HG02840 (cell line): ENCODE measurements around the gene NBEA.

Experiments
- ATAC-seq: cut with Tn5 transposase; IDR thresholded peaks from one replicate; pipeline ENCODE4 v1.9.1; 2021; ENCODE audit warnings: mild to moderate bottlenecking, moderate library complexity, moderate number of reproducible peaks; ENCODE audit not compliant: unreplicated experiment, low FRiP score

Gene NBEA

GRCh38 chr13:35693134-35693784 lies 751.2 kb downstream of the NBEA start:
- ATAC-seq: no peak

- no peak for ATAC-seq
These were observed 752.0 kb downstream of the NBEA start for GRCh38 chr13:35694031-35694430.

- no peak for ATAC-seq
These were observed 752.7 kb downstream of the NBEA start for GRCh38 chr13:35694549-35695447.

DNA sequence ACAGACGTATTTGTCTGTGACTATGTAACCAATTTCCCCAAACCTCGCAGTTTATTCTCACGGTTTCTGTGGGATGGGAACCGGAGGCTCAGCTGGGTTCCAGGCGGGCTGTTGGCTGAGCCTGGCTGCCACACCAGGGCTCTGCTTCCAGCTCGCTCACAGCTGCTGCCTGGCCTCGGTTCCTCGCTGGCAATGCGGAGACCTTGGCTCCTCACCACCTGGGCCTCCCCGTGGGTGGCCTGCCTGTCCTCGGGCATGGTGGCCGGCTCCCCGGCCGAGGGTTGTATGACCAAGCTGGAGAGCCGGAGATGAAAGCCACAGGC lies 753.3 kb downstream of the NBEA start:
- ATAC-seq: no peak

DNA sequence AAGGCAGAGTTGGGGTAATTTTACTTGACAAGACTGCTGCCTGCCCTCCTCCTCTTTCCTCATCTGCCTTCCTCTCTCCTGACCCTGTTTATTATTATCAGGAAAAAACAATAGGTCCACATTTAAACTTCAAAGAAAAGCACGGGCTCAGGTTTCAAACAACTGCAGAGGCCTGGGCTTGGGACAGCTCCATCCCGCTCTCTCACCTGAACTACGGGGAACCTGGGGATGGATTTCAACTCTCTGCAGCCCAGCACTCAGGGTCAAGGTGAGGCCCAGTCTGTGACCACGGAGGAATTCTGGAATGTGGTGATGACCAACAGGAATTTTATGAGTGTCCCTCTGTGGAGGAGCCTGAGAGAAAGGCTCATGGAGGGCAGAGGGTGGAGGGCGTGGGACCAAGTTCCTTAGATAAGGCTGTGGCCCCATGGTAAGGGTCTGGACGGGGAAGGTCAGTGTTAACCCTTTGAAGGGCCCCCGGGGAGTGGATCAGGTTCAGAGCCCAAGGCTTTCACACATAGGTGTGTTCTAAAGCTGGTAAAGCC lies 755.2 kb downstream of the NBEA start:
- no peak for ATAC-seq

DNA sequence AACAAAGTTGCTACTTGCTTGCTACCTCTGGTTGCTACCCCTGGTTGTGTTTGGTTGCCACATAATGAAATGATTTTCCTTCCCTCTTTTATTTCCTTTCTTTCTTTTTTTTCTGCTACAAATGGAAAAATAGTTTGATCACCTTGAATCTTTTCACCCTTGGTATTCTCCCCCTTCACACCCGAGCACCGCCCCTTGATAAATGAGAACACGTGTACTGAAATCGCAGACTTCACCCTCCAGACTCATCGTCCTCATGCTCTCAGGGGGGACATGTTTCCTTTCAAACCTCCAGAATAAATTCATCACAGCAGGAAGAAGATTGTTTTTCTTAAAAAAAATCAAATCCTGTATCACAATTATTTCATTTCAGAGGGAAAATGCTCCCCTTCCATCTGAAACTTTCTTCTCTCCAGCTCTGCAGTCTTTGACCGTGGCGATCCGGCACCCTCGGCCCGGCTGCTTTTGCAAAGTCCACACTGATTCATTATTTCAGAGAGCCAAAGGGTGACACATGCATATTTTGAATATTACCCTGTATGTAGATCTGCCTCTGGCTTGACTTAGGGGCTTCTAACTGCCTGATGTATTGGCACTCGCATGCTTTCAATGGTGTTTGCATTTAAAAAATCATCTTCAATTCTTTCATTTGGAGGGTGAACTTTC lies 757.0 kb downstream of the NBEA start:
- ATAC-seq: no peak

DNA sequence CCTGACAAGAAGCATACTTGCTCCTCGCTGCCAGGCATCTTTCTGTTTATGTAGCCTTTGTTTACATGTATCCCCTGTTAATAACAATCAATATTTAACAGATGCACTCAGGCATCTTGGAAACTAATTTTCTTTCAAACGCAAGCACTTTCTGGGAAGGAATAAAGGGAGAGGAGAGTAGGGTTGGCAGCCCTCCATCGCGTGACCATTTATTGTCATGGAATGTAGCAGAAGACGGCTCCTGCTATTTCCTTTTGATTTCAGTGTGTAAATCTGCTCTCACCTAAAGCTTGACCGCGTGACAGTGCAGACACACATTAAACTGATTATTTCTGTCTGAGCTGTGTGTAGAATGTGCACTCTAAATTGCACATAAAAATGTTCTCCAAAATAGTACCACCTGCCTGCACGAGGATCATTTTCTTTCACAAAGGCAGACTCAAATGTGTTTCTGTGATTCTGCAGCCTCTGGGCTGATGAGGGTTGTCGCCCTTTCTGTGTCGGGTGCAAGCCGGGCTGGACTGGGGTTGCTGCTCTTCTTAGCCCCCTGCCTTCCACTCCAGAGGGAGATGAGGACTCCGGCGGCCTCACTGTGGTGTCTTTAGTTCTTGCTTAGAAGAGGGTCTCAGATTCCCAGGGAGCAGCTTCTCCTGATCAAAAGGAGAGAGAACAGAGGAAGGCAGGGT lies 757.9 kb downstream of the NBEA start:
- no peak for ATAC-seq

- no peak for ATAC-seq
These were observed 758.6 kb downstream of the NBEA start for GRCh38 chr13:35700671-35701070.

GRCh38 chr13:35702316-35702715 lies 760.2 kb downstream of the NBEA start:
- no peak for ATAC-seq

GRCh38 chr13:35703061-35703460 lies 761.0 kb downstream of the NBEA start:
- no peak for ATAC-seq

DNA sequence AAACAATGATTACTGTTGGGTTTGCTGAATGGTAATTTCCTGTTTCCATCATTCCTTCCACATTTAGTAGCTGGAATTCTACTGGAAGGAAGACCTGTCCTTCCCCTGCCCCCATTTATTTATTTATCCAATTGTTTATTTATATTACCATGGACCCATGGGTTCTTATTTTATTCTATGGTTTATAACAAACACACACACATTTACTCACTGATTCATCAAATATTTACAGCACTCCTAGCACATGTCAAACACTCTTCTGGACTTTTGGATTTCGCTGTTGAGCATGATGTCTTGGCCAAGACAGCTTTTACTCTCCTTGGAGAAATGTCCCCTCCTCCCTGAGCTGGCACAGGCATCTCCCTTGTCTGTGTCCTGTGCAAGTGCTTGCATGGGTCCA lies 762.3 kb downstream of the NBEA start:
- ATAC-seq: no peak

DNA sequence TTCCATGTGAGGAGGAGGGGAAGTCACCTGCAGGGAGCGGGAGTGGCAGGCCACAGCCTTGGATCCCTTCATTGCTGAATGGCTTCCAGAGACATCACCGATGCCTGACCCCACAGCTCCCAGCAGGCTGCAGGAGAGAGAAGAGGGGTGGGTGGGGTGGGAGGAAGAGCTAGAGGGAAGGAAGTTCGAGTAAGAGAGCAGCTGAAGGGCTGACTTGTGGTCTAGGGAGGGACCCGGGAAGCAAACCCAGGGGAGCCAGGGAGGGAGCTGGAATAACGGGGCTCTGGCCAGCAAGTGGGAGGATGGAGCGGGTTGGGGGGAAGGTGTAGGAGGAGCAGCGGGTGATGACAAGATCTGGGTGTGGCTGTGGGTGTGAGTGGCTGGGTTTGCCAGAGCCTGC lies 764.2 kb downstream of the NBEA start:
- ATAC-seq: no peak

DNA sequence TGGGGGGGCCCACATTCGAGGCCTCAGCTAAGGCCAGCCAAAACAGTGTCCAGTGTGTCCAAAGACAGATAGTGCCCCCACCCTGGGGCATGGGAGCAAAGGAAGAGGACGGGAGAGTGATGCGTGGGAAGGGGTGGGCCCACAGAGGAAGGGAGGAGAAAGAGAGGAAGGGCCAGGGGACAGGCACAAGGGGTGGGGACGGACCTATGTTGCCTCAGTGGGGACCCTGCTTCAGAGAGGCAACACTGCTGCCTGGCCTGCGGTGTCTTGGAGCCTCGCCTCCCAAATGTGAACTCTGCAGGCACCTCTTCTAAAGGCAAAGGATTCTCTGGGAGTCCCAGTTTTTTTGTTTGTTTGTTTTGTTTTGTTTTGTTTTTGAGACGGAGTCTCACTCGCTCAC lies 764.7 kb downstream of the NBEA start:
- ATAC-seq: no peak

- ATAC-seq: no peak
These were observed 769.8 kb downstream of the NBEA start for GRCh38 chr13:35711909-35712308.

DNA sequence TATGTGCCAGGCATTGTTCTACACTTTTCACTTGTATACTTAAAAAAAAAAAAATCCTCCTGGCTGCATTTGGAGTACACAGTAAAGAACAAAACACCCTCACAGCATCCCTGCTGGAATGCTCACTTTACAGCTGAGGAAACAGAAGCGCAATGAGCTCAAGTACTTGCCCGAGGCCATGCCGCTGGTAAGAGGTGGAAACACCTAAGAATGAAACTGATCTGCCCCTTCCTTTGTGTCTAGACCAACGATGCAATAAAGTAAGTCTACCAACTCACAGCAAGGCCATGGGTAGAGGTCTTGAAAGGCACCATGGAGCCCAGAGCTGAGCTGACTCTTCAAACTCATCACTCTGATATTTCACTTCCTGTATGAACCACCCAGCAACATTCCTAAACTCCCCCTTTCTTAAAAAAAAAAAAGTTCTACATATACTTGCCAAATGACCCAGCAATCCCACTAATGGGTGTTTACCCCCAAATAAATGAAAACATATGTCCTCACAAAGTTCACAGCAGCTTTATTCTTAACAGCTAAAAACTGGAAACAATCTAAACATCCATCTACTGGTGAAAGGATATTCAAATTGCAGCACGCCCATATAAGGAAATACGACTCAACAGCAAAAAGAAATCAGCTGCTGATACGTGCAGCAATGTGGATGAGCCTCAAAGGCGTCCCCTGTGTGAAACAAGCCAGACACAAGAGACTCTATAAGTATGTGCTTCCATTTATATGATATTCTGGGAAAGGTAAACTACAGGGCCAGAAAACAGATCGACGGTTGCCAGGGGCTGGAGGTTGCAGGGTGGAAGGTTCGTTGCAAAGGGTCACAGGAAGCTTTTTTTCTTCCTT lies 771.1 kb downstream of the NBEA start:
- ATAC-seq: no peak

GRCh38 chr13:35714121-35714520 lies 772.1 kb downstream of the NBEA start:
- no peak for ATAC-seq

- ATAC-seq: no peak
These were observed 772.7 kb downstream of the NBEA start for GRCh38 chr13:35714588-35715377.

GRCh38 chr13:35716186-35716585 lies 774.1 kb downstream of the NBEA start:
- no peak for ATAC-seq

DNA sequence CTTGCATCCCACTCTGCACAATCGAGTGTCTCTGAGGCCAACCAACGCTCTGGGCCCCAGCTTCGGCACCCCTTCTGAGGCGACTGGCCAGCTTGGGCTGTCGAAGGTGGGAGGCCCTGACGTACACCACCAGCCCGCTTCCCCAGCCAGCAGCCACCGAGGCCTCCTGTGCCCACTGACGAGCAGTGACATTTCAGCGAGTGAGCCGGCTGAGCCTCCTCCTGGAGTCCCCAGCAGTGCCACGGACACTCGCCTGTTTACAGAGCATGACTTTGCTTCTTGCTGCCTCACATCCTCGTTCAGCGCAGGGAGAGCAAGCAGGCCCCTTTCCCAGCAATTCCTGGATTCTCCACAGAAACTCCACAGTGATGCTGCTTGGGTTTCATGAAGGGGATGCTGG lies 774.7 kb downstream of the NBEA start:
- ATAC-seq: no peak
